Measurements from ENCODE around the gene OR5AU1. TPM values are rescaled to one million over a fixed set of nuclear protein-coding genes. Genes with fewer than 3 reads are reported as not detected.

Gene OR5AU1
- total and polyA plus RNA-seq, 2 of the 13 experiments (the other 11 are each of a cell fraction or from before 2014, with no cell fraction given), result not detected

- TF ChIP-seq ZZZ3 (CRISPR knock-in tag; IDR thresholded peaks at IDR 0.05; ENCODE audit: borderline replicate concordance) (no peak), ZNF44 (CRISPR knock-in tag; IDR thresholded peaks at IDR 0.05) (no peak), ZBTB37 (CRISPR knock-in tag; IDR thresholded peaks at IDR 0.05) (no peak)
Observed at GRCh38 chr14:21197418-21198205, 41.7 kb upstream of the OR5AU1 start (continued).

GRCh38 chr14:21194597-21194996 is 38.7 kb upstream of the OR5AU1 start:
- Histone ChIP-seq H3K4me2 (ENCODE audit: low read depth, low read length) (no peak overlapping the region), H3K79me2 (ENCODE audit: insufficient read depth, low read length) (no peaks in the 10 kb centered on the region), H3K27me3 (ENCODE audit: control insufficient read depth in 1 of 2, insufficient read depth in 2 of 2, low read length in 2 of 2) (no peaks in the 10 kb centered on the region; a peak in 1 of 5 replicates), H3K4me1 (ENCODE audit: insufficient read depth, low read length) (peaks cover 22% of the 10 kb centered on the region), H3K4me3 (replicated peaks in 1 of 3; ENCODE audit: insufficient read depth in 1 of 3, low read depth in 2 of 3, low read length in 3 of 3) (no peak overlapping the region), H3K36me3 (replicated peaks in 1 of 2; ENCODE audit: control insufficient read depth in 1 of 2, insufficient read depth in 2 of 2, low read length in 2 of 2) (no peaks in the 10 kb centered on the region), H2AFZ (ENCODE audit: low read length) (no peak overlapping the region), H3K27ac (ENCODE audit: extremely low read length, insufficient read depth, low read length) (no peak overlapping the region), H3K9ac (ENCODE audit: insufficient read depth, low read depth, low read length) (no peak overlapping the region), H3K9me3 (ENCODE audit: low read length) (peaks cover 7% of the 10 kb centered on the region; the same call in 1 of the 2 replicates), H4K20me1 (ENCODE audit: insufficient read depth, low read length) (no peaks in the 10 kb centered on the region)
- FAIRE-seq (no peak), DNase-seq (ENCODE audit: low spot score) (no peak), ATAC-seq (no peak)
- TF ChIP-seq KMT2B (CRISPR knock-in tag; IDR thresholded peaks at IDR 0.05), result no peak
- 0 out of 2 replicates have a peak, but pooled peaks have one; percentile 27 for TF ChIP-seq U2AF2 (IDR thresholded peaks at IDR 0.05; ENCODE audit: low read depth, low read length)
- no peak for TF ChIP-seq SMC3 (IDR thresholded peaks at IDR 0.05; ENCODE audit: low read length)
- TF ChIP-seq TRIM22 (IDR thresholded peaks at IDR 0.05), result peak; percentile 14; the same call in 1 of the 2 replicates
- intact Hi-C loops (cut with micrococcal nuclease; ENCODE audit: unreplicated experiment) (loop anchor here (5.0 kb wide), 1 partner anchor 127 kb away; no protein-coding TSS in a partner anchor), in situ Hi-C loops (cut with HindIII; ENCODE audit: extremely low pct_ligation_motif_present, low pct_unique_long_range_greater_than_20kb) (no loop called here)
- BruUV-seq (replicated peaks), result no TSS peak
- POLR2A ChIA-PET, result no interaction called here
- CTCF ChIA-PET (ENCODE audit: low intra/inter-chr PET ratio, low total read pairs), result no interaction called here
